Stimulated activated CD8-positive, alpha-beta memory T cell treated with anti-CD3 and anti-CD28 coated beads, Interleukin-4, amount 100 ng/mL, for 24 hours (primary cell): ENCODE results near the gene RDM1.
A peak's percentile ranks its signal among the peaks of the same experiment; 100 is the strongest.
"Not testable (repeated sequence)": the region's sequence is repeated elsewhere in the genome, so short reads cannot be mapped to it uniquely, and the experiment has no call there.

Source experiments
- DNase-seq: peaks from one replicate; pipeline ENCODE4 v3.0.0-alpha.2; 2020; ENCODE audit warnings: low read depth

The RDM1 gene, protein sequence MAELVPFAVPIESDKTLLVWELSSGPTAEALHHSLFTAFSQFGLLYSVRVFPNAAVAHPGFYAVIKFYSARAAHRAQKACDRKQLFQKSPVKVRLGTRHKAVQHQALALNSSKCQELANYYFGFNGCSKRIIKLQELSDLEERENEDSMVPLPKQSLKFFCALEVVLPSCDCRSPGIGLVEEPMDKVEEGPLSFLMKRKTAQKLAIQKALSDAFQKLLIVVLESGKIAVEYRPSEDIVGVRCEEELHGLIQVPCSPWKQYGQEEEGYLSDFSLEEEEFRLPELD

DNA sequence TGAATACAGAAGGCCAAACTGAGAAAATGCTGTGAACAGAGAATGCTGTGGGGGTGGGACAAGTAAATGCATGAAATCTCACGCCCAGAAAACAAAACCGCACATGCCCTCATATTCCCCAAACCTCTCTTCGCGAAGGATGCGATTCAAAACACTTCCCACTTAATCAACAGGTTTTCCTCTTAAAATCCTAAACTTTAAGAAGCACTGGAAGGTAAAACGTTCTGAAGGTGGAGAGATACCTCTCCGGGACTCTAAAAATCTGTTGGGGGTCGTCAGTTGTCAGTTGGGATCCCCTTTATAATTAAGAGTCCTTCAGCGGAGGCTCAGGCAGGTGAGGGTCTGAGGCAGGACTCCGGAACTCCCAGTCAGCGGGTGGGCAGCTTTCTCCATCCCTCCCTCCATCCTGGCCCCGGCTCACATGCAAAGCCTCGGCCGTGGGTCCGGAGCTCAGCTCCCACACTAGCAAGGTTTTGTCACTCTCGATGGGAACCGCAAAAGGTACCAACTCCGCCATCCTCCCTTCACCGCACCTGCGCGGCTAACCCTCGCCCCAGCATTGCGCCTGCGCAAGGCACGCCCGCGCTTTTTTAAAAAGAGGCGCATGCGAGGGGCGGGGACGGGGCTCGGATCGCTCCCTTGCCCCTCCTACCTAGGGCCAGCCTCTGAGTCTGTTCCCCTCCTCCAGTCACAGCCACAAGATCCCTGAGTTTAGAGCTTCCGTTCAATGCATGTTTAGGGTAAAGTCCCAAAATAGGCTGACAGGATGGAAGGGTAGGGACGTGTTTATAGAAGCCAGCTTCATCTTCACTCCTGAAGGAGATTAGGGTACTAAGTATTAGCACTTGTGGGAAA, at the start of gene RDM1:
Gene RDM1, minus strand, starts transcription at position 563 of the 855 bp plus-strand sequence. Its CDS starts 46 bp downstream, at position 517.
- DNase-seq, result peak; percentile 80

DNA sequence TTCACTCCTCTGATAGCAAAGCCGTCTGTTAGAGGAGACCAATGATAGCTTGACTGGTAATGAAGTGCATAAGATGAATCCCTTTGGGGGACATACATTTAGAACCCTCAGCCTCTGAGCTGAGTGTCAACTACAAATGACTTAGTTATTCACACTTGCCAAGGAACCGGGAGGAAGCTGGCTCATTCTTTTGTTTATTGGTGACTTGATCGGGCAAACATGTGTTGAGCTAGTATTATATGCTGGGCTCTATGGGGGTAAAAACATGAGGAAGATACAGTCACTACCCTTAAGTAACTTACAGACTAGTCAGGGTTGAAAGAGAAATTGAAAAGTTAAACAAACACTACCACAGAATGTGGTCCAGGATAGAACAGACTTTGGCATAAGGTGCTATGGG, 47.8 kb upstream of the RDM1 start:
- DNase-seq, result no peak

DNA sequence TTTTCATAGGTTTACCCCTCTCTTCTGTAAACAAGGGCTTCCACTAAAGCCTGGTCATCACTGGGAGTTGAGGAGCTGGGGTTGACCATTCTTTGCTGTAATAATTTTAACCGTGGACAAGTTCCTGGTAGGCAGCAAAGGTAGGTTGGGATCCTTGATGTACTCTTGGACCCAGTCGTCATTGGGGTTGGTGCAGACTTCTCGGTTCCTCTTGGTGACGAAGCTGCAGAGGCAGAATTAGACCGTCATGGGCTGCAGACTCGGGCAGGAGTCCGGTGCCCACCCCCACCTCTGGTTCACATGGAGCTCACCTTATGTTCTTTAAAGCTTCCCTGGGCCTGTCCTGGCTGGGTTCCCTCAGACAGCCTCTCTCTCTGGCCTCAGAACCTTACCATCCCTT, 46.9 kb upstream of the RDM1 start:
- no peak for DNase-seq

DNA sequence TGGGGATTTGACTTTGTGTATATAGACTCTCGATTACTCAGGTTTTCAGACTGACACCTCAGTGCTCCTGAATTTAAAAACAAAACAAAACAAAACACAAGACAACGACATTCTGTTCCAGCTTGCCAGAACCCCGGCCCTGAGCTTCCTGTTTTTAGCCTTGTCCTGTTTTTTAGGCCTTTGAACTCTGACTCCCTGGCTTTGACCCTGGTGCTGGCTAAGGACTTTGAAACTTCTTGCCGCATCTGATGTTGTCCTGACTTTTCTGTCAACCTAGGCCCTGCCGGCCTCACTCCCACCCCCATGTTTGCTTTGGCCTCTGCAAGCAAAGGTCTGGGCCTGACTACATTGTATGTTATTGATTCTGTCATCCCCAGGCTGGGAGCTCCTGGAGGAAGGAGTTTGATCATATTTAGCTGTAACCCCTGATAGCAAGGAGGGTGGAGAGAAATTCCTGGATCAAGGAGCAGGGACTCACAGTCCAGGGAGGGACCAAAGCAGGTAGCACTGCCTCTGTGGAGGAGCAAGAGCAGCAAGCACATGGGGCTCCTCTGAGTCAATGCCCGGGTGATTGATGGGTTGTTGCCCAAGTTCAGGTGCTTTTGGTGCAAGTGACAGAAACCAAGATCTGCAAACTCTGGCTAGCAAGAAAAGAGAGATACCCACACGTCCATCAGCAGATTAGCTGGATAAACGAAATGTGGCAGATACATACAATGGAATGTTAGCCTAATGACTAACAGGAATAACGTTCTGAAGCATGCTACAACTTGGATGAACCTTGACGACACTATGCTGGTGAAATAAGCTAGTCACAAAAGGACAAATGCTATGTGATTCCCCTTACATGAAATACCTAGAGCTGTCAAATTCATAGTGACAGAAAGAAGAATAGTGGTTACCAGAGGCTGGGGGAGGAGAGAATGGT, 43.0 kb upstream of the RDM1 start:
- DNase-seq, result no peak

DNA sequence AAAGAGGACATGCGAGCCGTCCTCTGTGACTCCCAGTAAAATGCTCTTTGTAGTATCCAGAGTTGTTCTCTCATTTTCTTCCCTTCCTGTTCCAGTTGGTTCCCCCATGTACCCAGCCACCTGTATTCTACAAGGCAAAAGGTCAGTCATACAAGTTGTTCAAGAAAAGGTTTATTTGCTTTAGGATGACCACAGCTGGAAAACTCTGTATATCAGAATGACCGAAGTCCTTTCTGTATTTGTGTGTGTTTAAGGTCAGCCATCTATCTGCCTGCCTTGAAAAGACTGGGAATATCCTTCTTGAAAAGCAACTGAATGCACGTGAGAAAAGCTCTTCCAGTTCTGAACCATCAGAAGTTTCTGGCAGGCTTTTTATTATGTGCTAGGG, 42.4 kb upstream of the RDM1 start:
- DNase-seq, result no peak

DNA sequence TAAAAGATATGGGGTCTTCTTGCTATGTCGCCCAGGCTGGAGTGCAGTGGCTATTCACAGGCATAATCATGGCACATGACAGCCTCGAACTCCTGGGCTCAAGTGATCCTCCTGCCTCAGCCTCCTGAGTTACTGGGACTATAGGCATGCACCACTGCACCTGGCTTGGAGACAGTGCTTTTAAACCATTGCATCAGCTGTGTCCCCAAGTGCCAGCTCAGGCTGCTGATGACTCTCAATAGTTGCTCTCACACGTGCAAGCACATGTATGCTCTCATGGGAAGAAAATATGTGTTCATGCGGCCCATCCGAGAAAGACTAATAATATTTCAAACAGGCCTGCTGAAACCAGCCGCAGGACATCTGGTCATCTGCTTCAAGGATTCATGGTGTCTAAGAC, 42.0 kb upstream of the RDM1 start:
- DNase-seq, result no peak

DNA sequence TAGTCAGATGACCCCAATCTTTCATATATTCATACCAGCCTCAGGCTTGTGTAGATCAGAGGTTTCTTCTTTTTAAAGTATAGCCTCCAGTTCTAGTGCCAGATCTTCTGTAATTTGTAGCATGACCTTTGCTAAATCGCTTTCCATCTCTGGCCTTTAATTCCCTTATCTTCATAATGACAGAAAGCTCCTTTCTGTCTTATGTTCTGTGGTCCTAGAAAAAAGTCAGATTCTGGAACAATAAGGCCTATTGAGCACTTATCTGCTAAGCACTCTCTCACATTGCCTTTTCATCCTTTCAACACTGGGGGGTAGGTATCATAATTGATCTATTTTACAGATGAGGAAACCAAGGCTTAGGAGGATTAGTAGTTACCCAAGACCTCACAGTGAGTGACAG, 41.5 kb upstream of the RDM1 start:
- no peak for DNase-seq

DNA sequence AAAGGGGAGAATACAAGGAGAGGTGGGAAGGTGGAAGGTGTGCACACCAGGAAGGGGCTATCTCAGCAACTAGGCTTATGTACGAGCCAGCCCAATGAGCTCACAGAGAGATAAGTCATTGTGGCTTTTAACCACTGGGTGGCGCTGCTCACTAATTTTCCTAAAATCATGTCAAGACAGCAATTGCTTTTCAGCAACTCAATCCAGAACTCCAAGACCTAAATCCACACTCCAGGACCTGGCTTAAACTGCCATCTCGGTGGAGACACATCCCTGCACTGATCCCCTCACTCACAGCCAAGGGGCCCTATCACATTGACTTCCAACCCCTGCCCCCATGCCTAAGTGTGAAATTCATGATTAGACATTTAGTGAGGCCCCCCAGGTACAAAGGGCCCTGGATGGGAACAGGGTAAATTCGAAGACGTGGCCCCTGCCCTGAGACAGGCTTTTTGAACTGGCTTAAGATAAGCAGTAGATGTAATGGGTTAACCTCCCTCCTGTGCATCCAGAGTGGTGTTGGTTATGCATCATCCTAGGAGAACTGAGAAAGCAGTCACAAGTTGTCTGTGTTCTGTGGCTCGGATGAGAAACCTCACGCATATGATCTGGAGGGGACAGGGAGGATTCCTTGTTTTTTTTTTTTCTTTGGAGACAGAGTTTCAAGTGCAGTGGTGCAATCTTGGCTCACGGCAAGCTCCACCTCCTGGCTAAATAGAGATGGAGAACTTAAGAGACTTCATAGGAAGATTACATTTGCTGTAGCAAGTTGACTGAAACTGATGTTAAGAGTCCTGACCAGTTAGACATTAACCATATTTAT, 39.2 kb upstream of the RDM1 start:
- peak; percentile 63 for DNase-seq

DNA sequence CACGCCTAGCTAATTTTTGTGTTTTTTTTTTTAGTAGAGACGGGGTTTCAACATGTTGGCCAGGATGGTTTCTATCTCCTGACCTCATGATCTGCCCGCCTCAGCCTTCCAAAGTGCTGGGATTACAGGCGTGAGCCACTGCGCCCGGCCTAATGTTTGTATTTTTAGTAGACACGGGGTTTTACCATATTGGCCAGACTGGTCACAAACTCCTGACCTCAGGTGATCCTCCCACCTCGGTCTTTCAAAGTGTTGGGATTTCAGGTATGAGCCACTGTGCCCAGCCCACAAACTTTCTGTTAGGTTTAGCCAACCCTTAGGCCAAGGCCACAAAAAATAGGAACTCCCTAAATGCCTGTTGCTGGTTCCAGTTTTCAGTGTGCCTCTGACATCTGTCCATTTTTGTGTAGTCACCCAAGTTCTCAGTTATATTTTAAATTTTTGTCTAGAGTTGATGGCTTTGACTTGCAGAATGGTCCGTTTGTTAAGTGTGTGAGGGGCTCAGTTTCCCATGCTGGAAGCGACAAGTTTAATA, 38.0 kb upstream of the RDM1 start:
- DNase-seq, result no peak

DNA sequence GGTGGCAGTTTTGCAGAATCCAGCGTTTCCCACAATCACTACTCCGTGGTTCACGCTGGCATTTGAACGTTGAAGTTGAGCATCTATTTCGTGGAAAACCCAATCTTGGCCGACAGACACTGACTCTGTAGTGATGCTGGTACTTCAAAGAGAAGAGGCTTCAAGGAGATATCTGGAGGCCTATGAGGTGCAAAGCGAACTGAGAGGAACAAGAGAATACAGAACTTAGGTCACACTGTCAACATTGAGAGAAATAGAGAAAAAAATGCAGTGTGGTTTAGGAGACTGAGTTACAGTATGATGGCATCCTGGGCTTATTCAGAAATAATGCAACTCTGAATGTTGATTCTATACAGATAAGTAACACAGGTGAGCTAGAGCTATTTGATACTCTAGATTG, 34.7 kb upstream of the RDM1 start:
- DNase-seq, result no peak

DNA sequence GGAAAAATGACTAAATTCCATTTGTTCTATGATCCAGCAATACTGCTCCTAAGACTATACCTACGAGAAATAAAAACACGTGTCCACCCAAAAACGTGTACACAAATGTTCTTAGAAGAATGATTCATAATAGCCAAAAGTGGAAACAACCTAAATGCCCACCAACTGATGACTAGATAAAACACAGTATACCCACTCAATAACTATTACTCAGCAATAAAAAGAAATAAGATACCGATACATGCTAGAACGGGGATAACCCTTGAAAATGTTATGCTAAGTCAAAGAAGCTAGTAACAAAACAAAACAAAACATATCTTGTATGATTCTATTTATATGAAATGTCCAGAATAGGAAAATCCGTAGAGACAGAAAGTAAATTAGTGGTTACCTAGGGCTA, 33.1 kb upstream of the RDM1 start:
- DNase-seq, result no peak

DNA sequence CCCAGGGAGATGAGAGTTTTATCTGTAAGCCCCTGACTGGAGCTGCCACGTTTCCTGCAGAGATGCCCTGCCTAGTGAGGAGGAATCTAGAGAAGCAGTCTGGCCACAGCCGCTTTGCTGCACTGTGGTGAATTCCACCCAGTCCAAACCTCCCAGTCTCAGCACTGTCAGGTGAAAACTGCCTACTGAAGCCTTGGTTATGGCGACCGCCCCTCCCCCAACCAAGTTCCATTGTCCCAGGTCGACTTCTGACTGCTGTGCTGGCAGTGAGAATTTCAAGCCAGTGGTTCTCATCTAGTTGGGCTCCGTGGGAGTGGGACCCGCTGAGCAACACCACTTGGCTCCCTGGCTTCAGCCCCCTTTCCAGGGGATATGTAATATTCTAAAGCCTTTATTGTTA, 23.1 kb upstream of the RDM1 start:
- no peak for DNase-seq

DNA sequence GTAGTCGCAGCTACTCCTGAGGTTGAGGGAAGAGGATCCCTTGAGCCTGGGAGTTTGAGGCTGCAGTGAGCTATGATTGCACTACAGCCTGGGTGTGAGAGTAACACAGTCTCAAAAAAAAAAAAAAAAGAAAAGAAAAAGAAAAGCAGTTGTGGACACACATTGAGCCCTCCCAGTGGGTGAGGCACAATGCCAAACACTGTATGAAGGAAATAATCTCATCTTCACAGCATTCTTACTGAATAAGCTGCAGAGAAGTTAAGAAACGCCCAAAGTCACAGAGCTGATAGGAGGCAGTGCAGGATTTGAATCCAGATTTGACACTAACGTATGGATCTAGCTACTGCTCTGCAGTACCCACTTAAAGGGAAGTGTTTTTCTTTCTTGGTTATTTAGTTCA, 18.8 kb upstream of the RDM1 start:
- no peak for DNase-seq

DNA sequence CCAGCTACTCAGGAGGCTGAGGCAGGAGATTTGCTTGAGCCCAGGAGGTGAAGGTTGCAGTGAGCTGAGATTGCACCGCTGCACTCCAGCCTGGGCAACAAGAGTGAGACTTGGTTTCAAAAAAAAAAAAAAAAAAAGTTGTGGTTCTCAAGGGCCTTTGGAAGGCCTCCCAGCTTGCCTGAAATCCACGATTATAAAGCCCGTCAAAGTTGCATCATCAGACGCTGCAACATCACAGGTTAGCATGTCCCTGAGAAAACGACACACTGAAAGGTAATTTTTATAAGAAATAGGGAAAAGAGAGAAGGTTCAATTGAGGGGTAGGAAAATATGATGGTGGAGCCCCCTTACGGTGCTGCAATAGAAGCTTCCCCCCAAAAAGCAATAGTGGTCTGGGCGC, 17.5 kb upstream of the RDM1 start:
- no peak for DNase-seq

DNA sequence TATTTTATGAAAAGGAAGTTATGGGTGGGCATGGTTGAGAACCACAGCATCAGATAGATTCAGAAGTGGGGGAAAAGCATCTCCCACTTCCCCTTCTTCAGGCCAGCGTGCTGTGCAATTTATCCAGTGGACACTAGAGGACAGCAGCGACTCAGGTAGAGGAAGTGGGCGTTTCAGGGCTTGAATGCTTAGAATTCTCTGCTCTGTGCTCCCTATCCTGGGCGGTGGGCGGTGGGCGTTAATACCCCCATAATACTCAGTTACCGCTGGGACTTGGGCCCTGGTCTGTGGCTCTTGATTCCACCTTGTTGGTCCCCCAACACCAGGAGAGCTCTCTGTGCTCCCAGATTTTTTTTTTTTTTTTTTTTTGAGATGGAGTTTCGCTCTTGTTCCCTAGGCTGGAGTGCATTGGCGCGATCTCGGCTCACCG, 16.6 kb upstream of the RDM1 start:
- DNase-seq, result peak; percentile 37

DNA sequence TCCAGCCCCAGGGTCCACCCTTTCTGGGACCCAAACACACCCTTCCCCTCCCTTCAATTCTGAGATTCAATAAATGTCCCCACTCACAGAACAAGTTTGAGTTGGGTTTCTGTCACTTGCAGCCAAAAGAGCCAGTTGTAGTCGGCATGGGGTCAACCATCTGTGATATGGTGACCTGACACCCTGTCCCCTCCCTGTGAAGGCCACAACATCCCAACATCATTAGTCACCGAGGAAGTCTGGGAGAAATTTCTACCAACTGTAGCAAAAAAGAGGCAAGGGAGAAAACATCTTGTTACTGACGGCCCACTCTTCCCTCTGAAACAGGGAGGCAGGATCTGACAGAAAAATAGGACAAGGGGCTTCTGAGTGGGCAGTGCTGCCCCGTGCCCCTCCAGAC, 13.6 kb upstream of the RDM1 start:
- DNase-seq, result no peak

DNA sequence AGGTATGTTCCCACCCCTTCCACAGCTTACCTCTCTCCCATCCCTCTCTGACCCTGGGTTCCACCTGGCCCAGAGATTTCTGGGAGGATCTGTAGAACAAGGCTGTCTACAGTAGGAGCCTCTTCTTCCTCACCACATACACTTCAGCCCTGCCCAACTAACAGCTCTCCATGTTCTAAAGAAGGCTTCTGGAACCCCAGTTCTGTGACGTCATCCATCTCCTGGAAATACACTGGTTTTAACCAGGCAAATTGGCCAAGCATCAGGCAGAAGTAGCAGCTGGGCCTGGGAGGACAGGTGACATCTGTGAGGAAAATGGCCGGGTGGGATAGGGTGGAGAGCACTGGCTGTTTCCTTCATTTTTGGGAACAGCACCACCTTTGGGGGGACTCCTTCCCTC, 13.0 kb upstream of the RDM1 start, which contains the start of gene LYZL6:
Gene LYZL6, minus strand, starts transcription at position 177 of the 400 bp plus-strand sequence. CDS start 4,357 bp downstream, outside the sequence.
- DNase-seq, result no peak

DNA sequence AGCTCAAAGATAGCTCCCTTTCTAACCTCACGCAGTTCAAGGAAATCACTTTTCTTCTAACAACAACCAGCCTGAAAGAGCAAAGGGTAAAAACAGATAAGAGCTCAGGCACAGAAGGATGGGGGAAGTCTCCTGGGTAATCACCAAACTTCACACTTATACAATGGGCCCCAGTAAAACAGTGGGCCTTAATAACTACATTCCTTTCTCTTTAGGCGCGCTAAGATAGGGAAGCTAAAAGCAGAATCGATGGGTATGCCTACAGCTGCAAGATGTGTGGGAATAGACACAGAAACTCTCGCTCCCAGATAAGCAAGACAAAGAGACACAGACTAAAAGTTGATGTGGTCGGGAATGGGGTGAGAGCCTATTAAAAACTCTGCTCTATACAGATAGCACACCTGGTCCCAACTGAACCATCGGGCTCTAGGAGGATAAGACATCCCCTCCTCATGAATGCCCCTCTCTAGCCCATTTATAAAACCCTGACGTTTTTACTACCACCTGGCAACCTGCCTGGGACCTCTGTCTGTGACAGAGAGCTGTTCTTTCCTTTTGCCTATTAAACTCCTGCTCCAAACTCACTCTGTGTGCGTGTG, 12.1 kb upstream of the RDM1 start:
- no peak for DNase-seq

DNA sequence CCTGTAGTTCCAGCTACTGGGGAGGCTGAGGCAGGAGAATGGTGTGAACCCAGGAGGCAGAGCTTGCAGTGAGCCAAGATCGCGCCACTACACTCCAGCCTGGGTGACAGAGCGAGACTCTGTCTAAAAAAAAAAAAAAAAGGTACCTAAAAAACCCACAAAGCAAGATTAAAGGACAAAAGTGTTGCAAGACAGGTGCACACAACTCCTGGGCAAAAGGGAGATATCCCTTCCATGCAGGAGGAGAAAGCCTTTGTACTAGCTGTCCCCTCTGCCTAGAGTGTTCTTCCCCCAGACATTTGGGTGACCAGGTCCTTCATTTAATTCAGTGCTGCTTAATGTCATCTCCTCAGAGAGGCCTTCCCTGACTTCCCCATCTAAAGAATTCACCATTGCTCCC, 7.9 kb upstream of the RDM1 start:
- not testable (repeated sequence) for DNase-seq

DNA sequence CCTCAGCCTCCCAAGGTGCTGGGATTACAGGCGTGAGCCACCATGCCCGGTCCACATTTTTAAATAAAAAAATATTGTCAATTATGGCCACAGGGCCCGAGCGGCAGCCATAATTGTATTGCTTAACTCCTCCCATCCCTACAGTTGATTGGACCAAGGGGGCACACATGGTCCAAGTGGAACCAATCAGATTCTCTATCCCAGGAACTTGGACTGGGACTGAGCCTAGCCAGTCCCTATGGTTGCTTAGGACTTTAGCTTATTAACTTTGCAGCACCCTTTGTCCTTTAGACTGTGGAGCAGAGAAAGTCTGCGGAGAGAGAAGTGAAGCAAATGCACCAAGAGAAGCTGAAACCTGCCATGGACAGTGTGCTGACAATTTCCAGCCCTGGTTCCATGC, 5.5 kb upstream of the RDM1 start:
- no peak for DNase-seq

DNA sequence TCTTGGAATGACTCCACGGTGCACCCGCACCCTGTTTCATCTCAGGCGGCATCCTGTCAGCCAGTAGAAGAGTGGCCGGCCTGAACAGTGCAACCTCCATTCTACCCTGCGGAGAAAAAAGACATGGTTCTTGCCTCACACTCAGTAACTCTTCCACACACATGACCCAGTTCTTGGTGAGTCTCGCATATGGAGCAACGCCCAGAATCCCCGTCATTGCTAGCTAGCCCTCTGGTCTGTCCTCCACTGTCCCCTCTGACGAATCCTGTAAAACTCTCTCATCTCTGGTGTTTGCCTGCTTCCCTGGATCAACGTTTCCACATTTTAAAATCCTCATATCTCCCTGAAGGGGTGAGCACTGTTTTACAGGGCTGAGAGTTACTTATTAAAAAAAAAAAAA, 4.2 kb upstream of the RDM1 start:
- DNase-seq, result no peak
